IMR-90 (cell line): ENCODE measurements around the gene TTC21A. TPM values are rescaled to one million over a fixed set of nuclear protein-coding genes. Genes with fewer than 3 reads are reported as not detected.

Experiments
- ATAC-seq: fragments of 200-7000 bp; cut with Tn5 transposase; 2 replicates; pipeline ENCODE4 v1.9.1; 2020; ENCODE audit warnings: low read depth, mild to moderate bottlenecking, moderate library complexity
- BruUV-seq: library from RNA; stranded (reverse); fragments of 400-500 nt; replicated peaks from 2 replicates; lab custom pipeline; 2021; lab: Mats Ljungman, UMichigan
- CTCF ChIA-PET: fragments of 300-600 bp; formaldehyde crosslinking; extraction: SDS; loops from one replicate; lab custom pipeline; 2021; ENCODE audit warnings: antibody characterized with exemption; lab: Yijun Ruan, JAX
- POLR2A ChIA-PET: fragments of 300-600 bp; sonication (Branson Sonifier 250); formaldehyde crosslinking; loops from one replicate; lab custom pipeline; 2022; ENCODE audit warnings: antibody characterized with exemption; ENCODE audit not compliant: unreplicated experiment; lab: Charles Lee
- DNase-seq: peaks from one replicate; pipeline ENCODE4 v3.0.0; 2013
- H2AFZ ChIP-seq: replicated peaks from 2 replicates; pipeline ENCODE3; 2013; ENCODE audit warnings: low read length, mild to moderate bottlenecking; ENCODE audit not compliant: poor library complexity
- H2AK5ac ChIP-seq: 2 replicates; pipeline ENCODE4 v1.6.1; 2013; ENCODE audit warnings: low read depth, low read length, inconsistent platforms
- H2AK9ac ChIP-seq: replicated peaks from 2 replicates; pipeline ENCODE3; 2013; ENCODE audit warnings: mild to moderate bottlenecking, low read depth, low read length, moderate library complexity; ENCODE audit not compliant: poor library complexity
- H2BK120ac ChIP-seq: 2 replicates; pipeline ENCODE4 v1.6.1; 2013; ENCODE audit warnings: low read depth, low read length, inconsistent platforms
- H2BK15ac ChIP-seq: 3 replicates; pipeline ENCODE4 v1.6.1; 2013; ENCODE audit warnings: low read depth, low read length, inconsistent platforms
- H2BK20ac ChIP-seq: 2 replicates; pipeline ENCODE4 v1.6.1; 2013; ENCODE audit warnings: low read depth, mild to moderate bottlenecking, inconsistent platforms, low read length, moderate library complexity
- H2BK5ac ChIP-seq: 2 replicates; pipeline ENCODE4 v1.6.1; 2013; ENCODE audit warnings: mild to moderate bottlenecking, low read depth, low read length, inconsistent platforms; ENCODE audit not compliant: poor library complexity, severe bottlenecking
- H3K14ac ChIP-seq: replicated peaks from 2 replicates; pipeline ENCODE4 v1.6.1; 2013; ENCODE audit warnings: low read depth, low read length, inconsistent platforms
- H3K18ac ChIP-seq: 2 replicates; pipeline ENCODE4 v1.6.1; 2013; ENCODE audit warnings: low read depth, low read length, control low read depth
- H3K23ac ChIP-seq: 2 replicates; pipeline ENCODE4 v1.6.1; 2013; ENCODE audit warnings: low read depth, low read length, inconsistent platforms
- H3K27ac ChIP-seq: 2 replicates; pipeline ENCODE4 v1.5.1; 2013; ENCODE audit warnings: mild to moderate bottlenecking, control low read depth, low read length; ENCODE audit not compliant: insufficient read depth
- H3K27me3 ChIP-seq: 2 replicates; pipeline ENCODE4 v1.6.1; 2013; ENCODE audit warnings: low read length; ENCODE audit not compliant: control insufficient read depth, insufficient read depth
- H3K36me3 ChIP-seq: 2 replicates; pipeline ENCODE4 v1.6.1; 2013; ENCODE audit warnings: low read length, mixed read lengths; ENCODE audit not compliant: control insufficient read depth, insufficient read depth
- H3K4ac ChIP-seq: 2 replicates; pipeline ENCODE4 v1.6.1; 2013; ENCODE audit warnings: low read depth, low read length, inconsistent platforms
- H3K4me1 ChIP-seq: 2 replicates; pipeline ENCODE4 v1.6.1; 2013; ENCODE audit warnings: low read length, mixed read lengths; ENCODE audit not compliant: control insufficient read depth, insufficient read depth
- H3K4me2 ChIP-seq: 2 replicates; pipeline ENCODE4 v1.6.1; 2013; ENCODE audit warnings: low read depth, mild to moderate bottlenecking, control low read depth, low read length, moderate library complexity
- H3K4me3 ChIP-seq: 2 replicates; pipeline ENCODE4 v1.5.1; 2013; ENCODE audit warnings: low read depth, mild to moderate bottlenecking, control low read depth, low read length, moderate library complexity; ENCODE audit not compliant: insufficient read depth
- H3K56ac ChIP-seq: 2 replicates; pipeline ENCODE4 v1.6.1; 2013; ENCODE audit warnings: low read length, inconsistent platforms; ENCODE audit not compliant: insufficient read depth; ENCODE audit errors: extremely low read depth
- H3K79me1 ChIP-seq, 2 experiments: 2 replicates each; pipeline ENCODE4 v1.6.1; 2013; ENCODE audit warnings: low read length in 2 of 2, inconsistent platforms in 1 of 2, low read depth in 1 of 2
- H3K9ac ChIP-seq: 2 replicates; pipeline ENCODE4 v1.6.1; 2013; ENCODE audit warnings: low read depth, low read length, control low read depth
- H3K9me1 ChIP-seq: 2 replicates; pipeline ENCODE4 v1.6.1; 2013; ENCODE audit warnings: low read length, inconsistent platforms; ENCODE audit not compliant: insufficient read depth
- H3K9me3 ChIP-seq: 2 replicates; pipeline ENCODE4 v1.6.1; 2013; ENCODE audit warnings: low read length; ENCODE audit not compliant: control insufficient read depth, insufficient read depth
- H4K20me1 ChIP-seq: 2 replicates; pipeline ENCODE4 v1.6.1; 2013; ENCODE audit warnings: low read length, inconsistent platforms; ENCODE audit not compliant: insufficient read depth
- H4K5ac ChIP-seq: 2 replicates; pipeline ENCODE4 v1.6.1; 2013; ENCODE audit warnings: mild to moderate bottlenecking, low read depth, low read length, control low read depth
- H4K8ac ChIP-seq, 2 experiments: 2 replicates each; pipeline ENCODE4 v1.6.1; 2013; ENCODE audit warnings: low read depth in 2 of 2, low read length in 2 of 2, control low read depth in 1 of 2, inconsistent platforms in 1 of 2
- H4K91ac ChIP-seq: 2 replicates; pipeline ENCODE4 v1.6.1; 2013; ENCODE audit warnings: low read depth, low read length, inconsistent platforms; ENCODE audit not compliant: insufficient read depth
- CEBPB ChIP-seq: IDR thresholded peaks from 2 replicates; pipeline ENCODE4 v1.6.1; 2012; ENCODE audit warnings: low read depth, low read length, improper control_type of control experiment
- FOS ChIP-seq: fragments of 150-350 bp; IDR thresholded peaks from 2 replicates; pipeline ENCODE4 v1.6.1; 2016; ENCODE audit warnings: low read depth, low read length
- NFE2L2 ChIP-seq: fragments of 150-350 bp; IDR thresholded peaks from 2 replicates; pipeline ENCODE4 v1.6.1; 2016; ENCODE audit warnings: low read depth, mild to moderate bottlenecking, low read length
- POLR2A ChIP-seq: IDR thresholded peaks from 2 replicates; pipeline ENCODE4 v1.6.1; 2012; ENCODE audit warnings: mild to moderate bottlenecking, low read depth, low read length
- RFX5 ChIP-seq: IDR thresholded peaks from 2 replicates; pipeline ENCODE4 v1.8.0; 2012; ENCODE audit warnings: low read depth, mild to moderate bottlenecking, low read length, moderate library complexity
- WGBS, 2 experiments: methylation state at CpG; one replicate each; pipeline versions ENCODE4 v1.1.5 to v1.1.7; 2013; ENCODE audit warnings: missing lambda C conversion rate in 2 of 2; ENCODE audit not compliant: insufficient read length in 1 of 2; ENCODE audit errors: extremely low coverage in 2 of 2; 5-methylcytosine and 5-hydroxymethylcytosine counted together
- dilution Hi-C: fragments of 300-500 bp; cut with HindIII; formaldehyde crosslinking; loops from one replicate; pipeline ENCODE4 v1.14.3; 2018; ENCODE audit warnings: low sequenced_read_pairs; ENCODE audit not compliant: unreplicated experiment
- in situ Hi-C: fragments of 300-500 bp; cut with MboI; formaldehyde crosslinking; loops from 3 replicates; pipeline ENCODE4 v1.14.3; 2019; ENCODE audit warnings: low sequenced_read_pairs, inconsistent platforms, mixed read lengths
- intact Hi-C: fragments of 100-400 bp; cut with micrococcal nuclease; formaldehyde crosslinking; loops from 2 replicates; pipeline ENCODE4 v1.10.0; 2022
- polyA plus RNA-seq, 3 experiments: library from polyadenylated mRNA; depleted of rRNA; stranded (reverse); fragments of >200 nt; gene quantifications; 2 replicates each; pipeline ENCODE4 v1.2.3, GENCODE V29; 2012; ENCODE audit warnings: low replicate concordance in 1 of 3
- total RNA-seq: library from RNA; depleted of rRNA; stranded (reverse); fragments of >200 nt; gene quantifications from 2 replicates; pipeline ENCODE4 v1.2.3, GENCODE V29; 2012
- TF ChIP-seq, protein P1 (sequence below): fragments of 150-350 bp; IDR thresholded peaks from 2 replicates; pipeline ENCODE4 v1.6.1; 2017; ENCODE audit warnings: mild to moderate bottlenecking, antibody characterized with exemption, low read length, low read depth

TTC21A gene
- total and polyA plus RNA-seq, 2 of the 4 experiments (the other 2 are of a cell fraction): 0.90 to 1.8 TPM

GRCh38 chr3:39168156-39168780 is 60.8 kb downstream of the TTC21A start:
- no peak overlapping the region for H3K4me2 ChIP-seq
- no peak overlapping the region for H2BK5ac ChIP-seq
- intact Hi-C loops: loop anchor here (5.0 kb wide), 1 partner anchor 61 kb away; the partner anchor contains the start of genes GORASP1 and TTC21A
- H4K91ac ChIP-seq: peak overlapping the region; percentile 59; the same call in 1 of the 2 replicates
- peak overlapping the region; percentile 76 for H2BK120ac ChIP-seq
- H3K27me3 ChIP-seq: no peaks in the 10 kb centered on the region; the same call in 1 of the 2 replicates
- POLR2A ChIA-PET: no interaction called here
- no peak overlapping the region; the same call in 1 of the 2 replicates for H4K5ac ChIP-seq
- H3K9me3 ChIP-seq: peaks cover under 1% of the 10 kb centered on the region; the same call in 1 of the 2 replicates
- H3K18ac ChIP-seq: no peak overlapping the region; the same call in 1 of the 2 replicates
- no peak overlapping the region for H2AK9ac ChIP-seq
- peak overlapping the region; percentile 91 for H2AK5ac ChIP-seq
- H2BK15ac ChIP-seq: peak overlapping the region; percentile 85; the same call in 1 of the 3 replicates
- no peak overlapping the region for H3K4me3 ChIP-seq
- no peak overlapping the region for H3K56ac ChIP-seq
- no peaks in the 10 kb centered on the region for H3K36me3 ChIP-seq
- no peak for TF ChIP-seq RFX5
- TF ChIP-seq POLR2A: no peak
- TF ChIP-seq, protein P1, sequence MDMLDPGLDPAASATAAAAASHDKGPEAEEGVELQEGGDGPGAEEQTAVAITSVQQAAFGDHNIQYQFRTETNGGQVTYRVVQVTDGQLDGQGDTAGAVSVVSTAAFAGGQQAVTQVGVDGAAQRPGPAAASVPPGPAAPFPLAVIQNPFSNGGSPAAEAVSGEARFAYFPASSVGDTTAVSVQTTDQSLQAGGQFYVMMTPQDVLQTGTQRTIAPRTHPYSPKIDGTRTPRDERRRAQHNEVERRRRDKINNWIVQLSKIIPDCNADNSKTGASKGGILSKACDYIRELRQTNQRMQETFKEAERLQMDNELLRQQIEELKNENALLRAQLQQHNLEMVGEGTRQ: no peak
- no peak for TF ChIP-seq NFE2L2
- TF ChIP-seq CEBPB: no peak
- TF ChIP-seq FOS: no peak
- H3K79me1 ChIP-seq: no peaks in the 10 kb centered on the region; a peak in 1 of 4 replicates
- no TSS peak for BruUV-seq
- no peak for DNase-seq
- peaks cover 5% of the 10 kb centered on the region for H3K4me1 ChIP-seq
- WGBS, 2 experiments: no CpG with 5 or more reads among the region's 5 CpGs
- H4K8ac ChIP-seq: peak overlapping the region; percentile 9 to 44; a peak in 2 of 4 replicates
- dilution Hi-C loops: no loop called here
- no peak overlapping the region for H3K27ac ChIP-seq
- in situ Hi-C loops: no loop called here
- peak overlapping the region; percentile 60; the same call in 1 of the 2 replicates for H3K4ac ChIP-seq
- H3K9ac ChIP-seq: no peak overlapping the region
- peaks cover 8% of the 10 kb centered on the region for H3K9me1 ChIP-seq
- peak overlapping the region; percentile 65 for H2AFZ ChIP-seq
- peak overlapping the region; percentile 61; the same call in 1 of the 2 replicates for H2BK20ac ChIP-seq
- H3K23ac ChIP-seq: 0 out of 2 replicates have a peak overlapping the region, but pooled peaks have one; percentile 64
- peak overlapping the region; percentile 44 for H3K14ac ChIP-seq
- H4K20me1 ChIP-seq: no peaks in the 10 kb centered on the region
- CTCF ChIA-PET: no interaction called here
- ATAC-seq: no peak
